Gastrocnemius medialis (tissue), 4 donors: ENCODE results near the gene DHPS.
A peak's percentile ranks its signal among the peaks of the same experiment; 100 is the strongest.

Source experiments
- POLR2A ChIP-seq, 2 donors: fragments of 450-650 bp; IDR thresholded peaks; one replicate each; pipeline ENCODE4 v1.6.1; 2017; ENCODE audit warnings: antibody characterized with exemption in 2 of 2, mild to moderate bottlenecking in 2 of 2, moderate library complexity in 2 of 2
- TF ChIP-seq, protein P1 (sequence below), 5 experiments: fragments of 450-650 bp in 3 of 5; fragments of 200-600 bp in 2 of 5; sonication (generic) in 2 of 5; IDR thresholded peaks in 4 of 5; conservative IDR thresholded peaks in 1 of 5; 1 replicate in 4 of 5; 2 replicates in 1 of 5; pipeline ENCODE4 v1.5.1; 2016 to 2019; ENCODE audit warnings: antibody characterized with exemption in 5 of 5, mild to moderate bottlenecking in 3 of 5, moderate library complexity in 3 of 5

- TF ChIP-seq, protein P1, sequence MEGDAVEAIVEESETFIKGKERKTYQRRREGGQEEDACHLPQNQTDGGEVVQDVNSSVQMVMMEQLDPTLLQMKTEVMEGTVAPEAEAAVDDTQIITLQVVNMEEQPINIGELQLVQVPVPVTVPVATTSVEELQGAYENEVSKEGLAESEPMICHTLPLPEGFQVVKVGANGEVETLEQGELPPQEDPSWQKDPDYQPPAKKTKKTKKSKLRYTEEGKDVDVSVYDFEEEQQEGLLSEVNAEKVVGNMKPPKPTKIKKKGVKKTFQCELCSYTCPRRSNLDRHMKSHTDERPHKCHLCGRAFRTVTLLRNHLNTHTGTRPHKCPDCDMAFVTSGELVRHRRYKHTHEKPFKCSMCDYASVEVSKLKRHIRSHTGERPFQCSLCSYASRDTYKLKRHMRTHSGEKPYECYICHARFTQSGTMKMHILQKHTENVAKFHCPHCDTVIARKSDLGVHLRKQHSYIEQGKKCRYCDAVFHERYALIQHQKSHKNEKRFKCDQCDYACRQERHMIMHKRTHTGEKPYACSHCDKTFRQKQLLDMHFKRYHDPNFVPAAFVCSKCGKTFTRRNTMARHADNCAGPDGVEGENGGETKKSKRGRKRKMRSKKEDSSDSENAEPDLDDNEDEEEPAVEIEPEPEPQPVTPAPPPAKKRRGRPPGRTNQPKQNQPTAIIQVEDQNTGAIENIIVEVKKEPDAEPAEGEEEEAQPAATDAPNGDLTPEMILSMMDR (IDR thresholded peaks at IDR 0.05 in 4 of 5, conservative IDR thresholded peaks at IDR 0.05 in 1 of 5) = no peak
- TF ChIP-seq POLR2A (IDR thresholded peaks at IDR 0.05) = peak; percentile 47
Observed at GRCh38 chr19:12723641-12724426, 42.2 kb upstream of the DHPS start, which contains the start of gene TNPO2.
